NCI-H1436 (cell line): ENCODE measurements around the gene FOSL1.

Experiments used
- DNase-seq: peaks from one replicate; lab custom pipeline; 2025; lab: John Stamatoyannopoulos, UW

Gene FOSL1

GRCh38 chr11:65863889-65864705 is 36.1 kb downstream of the FOSL1 start:
- no peak for DNase-seq

GRCh38 chr11:65862941-65863888 is 37.0 kb downstream of the FOSL1 start:
- no peak for DNase-seq

GRCh38 chr11:65862191-65862735 is 37.9 kb downstream of the FOSL1 start:
- no peak for DNase-seq

GRCh38 chr11:65861533-65862183 is 38.5 kb downstream of the FOSL1 start:
- no peak for DNase-seq

- DNase-seq: no peak
Measured at GRCh38 chr11:65861165-65861505, 39.1 kb downstream of the FOSL1 start.

- DNase-seq: peak; percentile 95
Measured at GRCh38 chr11:65860278-65861164, 39.7 kb downstream of the FOSL1 start, which contains the start of gene MUS81. Gene MUS81 (plus strand): TSS chr11:65860433. CDS start chr11:65860754, 321 bp downstream.

GRCh38 chr11:65859812-65860277 is 40.3 kb downstream of the FOSL1 start:
- DNase-seq: no peak

- DNase-seq: peak; percentile 96
Measured at GRCh38 chr11:65859095-65859811, 40.9 kb downstream of the FOSL1 start.

- DNase-seq: no peak
Measured at GRCh38 chr11:65858681-65859087, 41.5 kb downstream of the FOSL1 start.

GRCh38 chr11:65857853-65858680 is 42.1 kb downstream of the FOSL1 start, which contains the start of gene CFL1:
Gene CFL1 (minus strand): TSS chr11:65858180. CDS start chr11:65858099, 81 bp downstream.
- DNase-seq: peak; percentile 95

GRCh38 chr11:65857500-65857852 is 42.7 kb downstream of the FOSL1 start:
- peak; percentile 45 for DNase-seq

- peak; percentile 54 for DNase-seq
Measured at GRCh38 chr11:65856689-65857499, 43.3 kb downstream of the FOSL1 start.

GRCh38 chr11:65855927-65856363 is 44.2 kb downstream of the FOSL1 start:
- DNase-seq: no peak

- DNase-seq: no peak
Measured at GRCh38 chr11:65854852-65855837, 45.0 kb downstream of the FOSL1 start.

- no peak for DNase-seq
Measured at GRCh38 chr11:65854161-65854592, 46.0 kb downstream of the FOSL1 start.

GRCh38 chr11:65853246-65853979 is 46.8 kb downstream of the FOSL1 start:
- DNase-seq: no peak
